ENCODE measurements around the gene ARF1. TPM values are rescaled to one million over a fixed set of nuclear protein-coding genes. Genes with fewer than 3 reads are reported as not detected.

ARF1 gene
- total RNA-seq, 1 donor from 2014 or later, result 366 TPM

- intact Hi-C loops (cut with micrococcal nuclease), result no loop called here
Measured at GRCh38 chr1:228048659-228049298, 33.7 kb upstream of the ARF1 start.

DNA sequence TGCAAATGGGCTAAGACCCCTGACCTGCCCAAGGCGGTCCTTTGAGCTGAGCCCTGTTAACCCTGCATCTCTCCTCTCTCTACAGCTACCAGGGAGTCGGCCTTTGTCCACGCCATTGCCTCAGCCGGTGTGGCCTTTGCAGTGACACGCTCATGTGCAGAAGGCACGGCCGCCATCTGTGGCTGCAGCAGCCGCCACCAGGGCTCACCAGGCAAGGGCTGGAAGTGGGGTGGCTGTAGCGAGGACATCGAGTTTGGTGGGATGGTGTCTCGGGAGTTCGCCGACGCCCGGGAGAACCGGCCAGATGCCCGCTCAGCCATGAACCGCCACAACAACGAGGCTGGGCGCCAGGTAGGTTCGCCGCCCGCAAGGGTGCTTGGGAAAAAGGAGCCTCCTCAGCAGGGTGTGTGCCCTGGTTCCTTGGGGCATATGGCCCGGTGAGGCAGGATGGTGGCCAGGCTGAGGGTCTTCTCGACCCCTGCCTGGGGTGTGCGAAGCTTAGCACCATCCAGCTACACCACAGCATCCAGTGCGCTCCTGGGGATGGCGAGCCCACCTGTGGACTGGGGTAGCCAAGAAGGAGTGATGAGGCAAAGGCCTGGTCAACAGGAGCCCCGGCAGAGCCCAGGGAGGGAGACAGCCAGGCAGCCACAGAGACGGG is 31.8 kb upstream of the ARF1 start:
- intact Hi-C loops (cut with micrococcal nuclease), result loop anchor here (10.0 kb wide), 1 partner anchor 286 kb away; no protein-coding TSS in a partner anchor

DNA sequence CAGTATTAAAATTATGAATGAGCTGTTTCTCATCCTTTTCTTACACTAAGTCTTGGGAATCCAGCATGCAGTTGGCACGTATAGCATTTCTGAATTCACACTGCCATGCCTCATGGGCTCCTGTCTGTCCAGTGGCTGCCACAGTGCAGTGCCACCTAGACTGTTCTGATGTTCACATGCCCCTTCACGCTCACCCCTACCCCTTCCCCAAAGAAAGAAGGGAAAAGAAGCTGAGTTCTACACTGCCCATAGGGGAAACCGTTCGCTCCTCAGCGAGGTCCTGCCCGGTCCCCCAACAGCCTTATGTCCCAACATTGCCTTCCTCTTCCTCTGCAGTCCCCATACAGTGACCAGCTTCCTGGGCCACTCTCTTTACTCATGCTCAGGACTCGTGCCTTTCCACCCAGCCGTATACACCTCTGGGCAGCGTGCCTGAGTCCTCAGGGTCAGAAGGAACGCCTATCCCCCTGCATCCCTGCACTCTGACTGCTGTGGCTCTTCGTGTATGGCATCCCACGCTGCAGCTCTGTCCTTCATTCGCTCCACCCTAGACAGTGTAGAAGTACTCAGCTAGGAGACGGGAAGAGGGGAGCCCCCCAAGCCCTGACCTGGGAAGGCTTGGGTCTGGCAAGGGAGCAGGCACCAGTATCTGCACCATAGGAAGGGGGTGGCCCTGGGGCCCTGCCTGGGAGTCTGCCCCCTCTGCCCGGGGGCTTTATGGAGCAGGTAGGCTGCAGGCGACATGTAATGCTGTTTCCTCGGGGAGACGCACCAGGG is 24.1 kb upstream of the ARF1 start:
- intact Hi-C loops (cut with micrococcal nuclease), result loop anchor here (2.0 to 10.0 kb wide), 2 partner anchors 294 to 324 kb away; partner anchors contain the start of genes JMJD4 and SNAP47

DNA sequence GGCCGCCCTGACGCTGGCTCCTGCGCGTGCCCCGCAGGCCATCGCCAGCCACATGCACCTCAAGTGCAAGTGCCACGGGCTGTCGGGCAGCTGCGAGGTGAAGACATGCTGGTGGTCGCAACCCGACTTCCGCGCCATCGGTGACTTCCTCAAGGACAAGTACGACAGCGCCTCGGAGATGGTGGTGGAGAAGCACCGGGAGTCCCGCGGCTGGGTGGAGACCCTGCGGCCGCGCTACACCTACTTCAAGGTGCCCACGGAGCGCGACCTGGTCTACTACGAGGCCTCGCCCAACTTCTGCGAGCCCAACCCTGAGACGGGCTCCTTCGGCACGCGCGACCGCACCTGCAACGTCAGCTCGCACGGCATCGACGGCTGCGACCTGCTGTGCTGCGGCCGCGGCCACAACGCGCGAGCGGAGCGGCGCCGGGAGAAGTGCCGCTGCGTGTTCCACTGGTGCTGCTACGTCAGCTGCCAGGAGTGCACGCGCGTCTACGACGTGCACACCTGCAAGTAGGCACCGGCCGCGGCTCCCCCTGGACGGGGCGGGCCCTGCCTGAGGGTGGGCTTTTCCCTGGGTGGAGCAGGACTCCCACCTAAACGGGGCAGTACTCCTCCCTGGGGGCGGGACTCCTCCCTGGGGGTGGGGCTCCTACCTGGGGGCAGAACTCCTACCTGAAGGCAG is 23.4 kb upstream of the ARF1 start:
- intact Hi-C loops (cut with micrococcal nuclease), result loop anchor here (1.0 to 10.0 kb wide), 9 partner anchors 23 to 324 kb away; partner anchors contain the start of genes ARF1, IBA57, JMJD4 and MRPL55

- intact Hi-C loops (cut with micrococcal nuclease), result loop anchor here (1.0 to 10.0 kb wide), 9 partner anchors 22 to 325 kb away; partner anchors contain the start of genes ARF1, IBA57, JMJD4 and MRPL55
Measured at GRCh38 chr1:228059634-228060457, 22.7 kb upstream of the ARF1 start.

GRCh38 chr1:228060458-228061190 is 21.9 kb upstream of the ARF1 start:
- intact Hi-C loops (cut with micrococcal nuclease), result no loop called here

- intact Hi-C loops (cut with micrococcal nuclease), result no loop called here
Measured at GRCh38 chr1:228061411-228062084, 21.0 kb upstream of the ARF1 start.

GRCh38 chr1:228062085-228062791 is 20.3 kb upstream of the ARF1 start:
- intact Hi-C loops (cut with micrococcal nuclease), result no loop called here

DNA sequence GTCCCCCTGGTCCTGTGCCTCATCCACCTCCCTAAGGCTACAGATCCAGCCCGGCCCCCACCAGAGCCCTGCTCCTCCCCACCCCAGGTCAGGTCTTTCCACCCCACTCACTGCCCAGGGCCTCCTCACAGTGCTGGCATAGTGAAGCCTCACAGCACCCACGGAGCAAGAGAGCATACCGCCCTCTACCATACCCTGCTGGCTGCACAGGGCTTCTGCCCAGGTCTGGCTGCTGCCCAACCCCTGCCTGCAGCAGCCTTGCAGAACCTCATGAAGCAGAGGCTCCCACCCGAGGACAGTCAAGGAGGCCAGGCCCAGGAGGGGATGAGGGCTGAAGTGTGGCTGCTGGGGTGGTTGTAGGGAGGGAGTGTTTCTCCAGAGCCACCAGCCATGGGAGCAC is 19.7 kb upstream of the ARF1 start:
- intact Hi-C loops (cut with micrococcal nuclease), result no loop called here

DNA sequence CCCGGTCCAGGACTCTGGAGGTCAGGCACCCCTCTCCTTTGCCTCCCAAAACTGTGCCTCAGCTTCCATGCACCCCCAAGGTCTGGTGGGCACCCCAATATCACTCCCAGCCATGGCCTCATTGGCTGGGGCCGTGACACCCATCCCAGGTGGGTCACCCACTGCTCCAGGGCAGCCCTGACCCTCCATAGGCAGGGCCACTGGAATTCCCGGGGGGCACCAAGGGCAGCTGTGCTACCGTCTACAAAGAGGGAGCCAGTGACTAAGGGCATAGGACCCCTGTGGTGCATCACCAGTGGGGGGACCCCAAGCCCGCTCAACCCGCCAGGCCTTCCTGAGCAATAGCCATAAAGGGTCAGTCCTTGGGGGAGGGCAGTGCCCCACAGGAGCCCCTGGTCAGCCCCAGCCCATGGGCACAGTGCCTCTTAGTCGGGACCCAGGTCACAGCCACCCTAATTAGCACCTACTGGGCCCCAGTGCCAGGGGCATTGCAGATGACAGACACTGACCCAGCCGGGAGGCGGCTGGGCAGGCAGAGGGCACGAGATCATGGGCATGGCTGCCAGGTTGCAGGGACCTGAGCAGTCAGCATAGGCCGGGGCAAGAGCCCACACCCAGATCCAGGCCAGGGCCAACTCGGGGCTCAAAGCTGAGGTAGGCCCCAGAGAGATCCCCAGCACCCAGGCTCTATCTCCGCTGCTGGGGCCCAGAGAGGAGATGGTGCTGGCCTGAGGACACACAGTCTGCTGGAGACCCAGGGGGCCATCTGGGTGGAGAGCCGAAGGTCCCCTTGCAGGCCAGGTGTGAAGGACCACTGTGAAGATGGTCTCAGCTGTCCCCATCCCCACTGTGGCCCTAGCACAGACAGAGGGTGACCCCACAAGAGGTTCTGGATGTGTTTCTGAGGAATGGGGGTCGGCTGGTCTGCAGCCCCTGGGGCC is 19.0 kb upstream of the ARF1 start:
- intact Hi-C loops (cut with micrococcal nuclease), result no loop called here

- intact Hi-C loops (cut with micrococcal nuclease), result no loop called here
Measured at GRCh38 chr1:228064296-228064695, 18.2 kb upstream of the ARF1 start.

GRCh38 chr1:228064741-228065542 is 17.6 kb upstream of the ARF1 start:
- intact Hi-C loops (cut with micrococcal nuclease), result no loop called here

DNA sequence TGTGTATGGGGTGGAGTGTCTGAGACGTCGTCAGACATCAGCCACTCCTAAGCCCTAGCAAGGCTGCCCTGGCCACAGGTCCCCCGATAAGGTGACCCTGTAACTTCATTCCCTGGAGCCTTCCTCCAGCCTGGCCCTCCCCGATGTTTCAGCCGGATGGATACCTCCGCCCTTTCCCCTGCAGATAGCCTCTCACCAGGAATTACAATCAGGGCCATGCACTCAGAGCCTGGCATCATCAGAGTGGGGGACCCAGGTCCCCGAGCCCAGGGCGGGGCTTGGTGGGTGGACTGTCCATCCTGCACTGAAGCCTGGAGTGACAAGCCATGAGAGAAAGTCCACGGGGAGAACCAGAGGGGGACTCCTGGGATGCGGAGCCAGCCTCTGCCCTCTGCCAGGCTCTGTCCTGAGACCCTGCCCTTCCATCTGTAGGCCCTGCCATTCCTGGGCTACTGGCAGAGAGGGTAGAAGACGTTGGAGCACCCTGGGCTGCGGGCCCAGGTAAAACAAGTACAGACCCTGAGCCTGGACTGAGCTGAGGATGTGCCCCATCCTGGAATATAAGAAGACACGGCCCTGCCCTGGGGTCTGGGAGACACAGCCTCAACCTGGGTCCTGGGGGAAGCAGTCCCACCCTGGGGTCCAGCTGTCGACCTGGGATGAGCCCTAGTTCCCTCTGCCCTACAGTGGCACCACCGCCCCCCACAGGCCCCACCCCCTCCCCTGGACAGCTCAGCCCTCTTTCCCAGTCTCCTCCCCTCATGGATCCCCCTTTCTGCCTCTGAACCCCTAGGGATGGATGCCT is 16.8 kb upstream of the ARF1 start:
- intact Hi-C loops (cut with micrococcal nuclease), result no loop called here

GRCh38 chr1:228066416-228066815 is 16.1 kb upstream of the ARF1 start:
- intact Hi-C loops (cut with micrococcal nuclease), result no loop called here

DNA sequence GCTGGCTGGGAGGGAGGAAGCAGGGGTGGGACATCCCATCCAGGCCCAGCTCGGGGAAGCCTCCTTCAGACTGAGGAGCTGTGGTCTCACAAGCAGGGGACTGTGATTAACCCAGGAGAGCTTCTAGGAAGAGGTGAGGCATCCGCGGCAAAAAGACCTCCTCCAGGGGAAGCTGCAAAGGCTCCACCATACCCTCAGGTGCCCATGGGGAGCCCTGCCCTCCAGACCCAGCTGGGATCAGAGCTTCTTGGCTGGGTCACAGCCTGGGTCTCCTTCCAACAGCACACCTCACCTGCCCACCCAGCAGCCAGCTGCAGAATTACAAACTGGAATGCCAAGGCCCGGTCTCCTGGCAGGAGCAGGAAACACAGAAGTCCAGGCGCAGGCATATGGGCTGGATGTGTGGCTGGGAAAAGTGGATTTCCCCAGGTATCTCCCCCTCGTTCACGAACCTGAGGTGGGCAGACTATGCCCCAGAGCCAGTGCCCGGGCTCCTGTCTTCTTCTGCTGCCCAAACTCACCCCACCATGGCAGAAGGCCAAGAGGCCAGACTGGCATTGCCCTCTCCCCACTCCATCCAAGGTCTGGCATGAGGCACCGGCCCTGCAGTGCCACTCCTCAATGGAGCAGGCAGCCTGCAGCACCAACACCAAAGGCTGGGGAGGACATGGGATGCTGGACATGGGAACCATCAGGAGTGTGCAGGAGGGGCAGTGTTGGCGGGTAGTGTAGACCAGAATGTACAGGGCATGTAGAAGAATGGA is 15.4 kb upstream of the ARF1 start:
- intact Hi-C loops (cut with micrococcal nuclease), result no loop called here

Data from T-helper 1 cell treated with Interleukin-12 subunit alpha and Interleukin-12 subunit beta and Interleukin-4 antibody, amounts not matched to agents 30 ng/mL and 1 ng/mL, for 36 hours (primary cell).